Measurements from ENCODE around the gene ANTXRL.

Gene ANTXRL

GRCh38 chr10:46317370-46317769, 30.6 kb downstream of the ANTXRL start:
- no peak overlapping the region for H3K4me3 ChIP-seq (replicated peaks; ENCODE audit: insufficient read depth, low read length)
- DNase-seq (ENCODE audit: low read depth in 1 of 2, low spot score in 1 of 2), result no peak
- H3K27ac ChIP-seq (replicated peaks), result no peak overlapping the region
- no peaks in the 10 kb centered on the region for H3K27me3 ChIP-seq (ENCODE audit: insufficient read depth, poor library complexity, severe bottlenecking)
- TF ChIP-seq REST (IDR thresholded peaks at IDR 0.05; ENCODE audit: insufficient replicate concordance, low read depth), result no peak

- H3K4me3 ChIP-seq (replicated peaks; ENCODE audit: insufficient read depth, low read length), result no peak overlapping the region
- no peak for TF ChIP-seq GABPA (IDR thresholded peaks at IDR 0.05; ENCODE audit: low read depth)
- TF ChIP-seq REST (IDR thresholded peaks at IDR 0.05; ENCODE audit: insufficient replicate concordance, low read depth), result no peak
- no peak for TF ChIP-seq POLR2AphosphoS5 (IDR thresholded peaks at IDR 0.05; ENCODE audit: low read depth)
- TF ChIP-seq CTCF (IDR thresholded peaks at IDR 0.05; ENCODE audit: insufficient read depth, low read length), result no peak
- no peak for TF ChIP-seq SPI1 (IDR thresholded peaks at IDR 0.05; ENCODE audit: borderline replicate concordance, low read depth)
- no peak overlapping the region for H3K27ac ChIP-seq (replicated peaks)
- DNase-seq (ENCODE audit: low read depth in 1 of 2, low spot score in 1 of 2), result no peak
- H3K27me3 ChIP-seq (ENCODE audit: insufficient read depth, poor library complexity, severe bottlenecking), result no peaks in the 10 kb centered on the region
Observed at GRCh38 chr10:46317889-46318288, 31.1 kb downstream of the ANTXRL start.

- H3K27ac ChIP-seq (replicated peaks), result no peak overlapping the region
- no peak for DNase-seq (ENCODE audit: low read depth in 1 of 2, low spot score in 1 of 2)
- TF ChIP-seq GABPA (IDR thresholded peaks at IDR 0.05; ENCODE audit: low read depth), result no peak
- TF ChIP-seq REST (IDR thresholded peaks at IDR 0.05; ENCODE audit: insufficient replicate concordance, low read depth), result no peak
- no peak for TF ChIP-seq CTCF (IDR thresholded peaks at IDR 0.05; ENCODE audit: insufficient read depth, low read length)
- TF ChIP-seq POLR2AphosphoS5 (IDR thresholded peaks at IDR 0.05; ENCODE audit: low read depth), result no peak
- no peak for TF ChIP-seq SPI1 (IDR thresholded peaks at IDR 0.05; ENCODE audit: borderline replicate concordance, low read depth)
- H3K4me3 ChIP-seq (replicated peaks; ENCODE audit: insufficient read depth, low read length), result no peak overlapping the region
- no peaks in the 10 kb centered on the region for H3K27me3 ChIP-seq (ENCODE audit: insufficient read depth, poor library complexity, severe bottlenecking)
Observed at GRCh38 chr10:46318799-46319198, 32.0 kb downstream of the ANTXRL start.

GRCh38 chr10:46319389-46319788, 32.6 kb downstream of the ANTXRL start:
- TF ChIP-seq SPI1 (IDR thresholded peaks at IDR 0.05; ENCODE audit: borderline replicate concordance, low read depth), result no peak
- no peak for TF ChIP-seq POLR2AphosphoS5 (IDR thresholded peaks at IDR 0.05; ENCODE audit: low read depth)
- TF ChIP-seq CTCF (IDR thresholded peaks at IDR 0.05; ENCODE audit: insufficient read depth, low read length), result no peak
- TF ChIP-seq GABPA (IDR thresholded peaks at IDR 0.05; ENCODE audit: low read depth), result no peak
- no peak for TF ChIP-seq REST (IDR thresholded peaks at IDR 0.05; ENCODE audit: insufficient replicate concordance, low read depth)
- H3K27ac ChIP-seq (replicated peaks), result no peak overlapping the region
- H3K4me3 ChIP-seq (replicated peaks; ENCODE audit: insufficient read depth, low read length), result no peak overlapping the region
- DNase-seq (ENCODE audit: low read depth in 1 of 2, low spot score in 1 of 2), result no peak
- no peaks in the 10 kb centered on the region for H3K27me3 ChIP-seq (ENCODE audit: insufficient read depth, poor library complexity, severe bottlenecking)

Measured in HL-60 (cell line).